HepG2 (cell line): Measurements from ENCODE around the gene SETD5. TPM values are rescaled to one million over a fixed set of nuclear protein-coding genes. Genes with fewer than 3 reads are reported as not detected.

Experiments
- ATAC-seq: fragments of 200-7000 bp; cut with Tn5 transposase; 3 replicates; pipeline ENCODE4 v1.9.1; 2020; ENCODE audit warnings: mild to moderate bottlenecking, moderate library complexity
- BruUV-seq: library from RNA; stranded (reverse); fragments of 400-500 nt; replicated peaks from 2 replicates; lab custom pipeline; 2021; lab: Mats Ljungman, UMichigan
- CTCF ChIA-PET: fragments of 300-600 bp; formaldehyde crosslinking; extraction: SDS; loops from one replicate; lab custom pipeline; 2021; ENCODE audit warnings: low total read pairs, inconsistent platforms, low intra/inter-chr PET ratio; lab: Yijun Ruan, JAX
- POLR2A ChIA-PET: fragments of 350-600 bp; sonication (Branson Sonifier 250); formaldehyde crosslinking; loops from one replicate; lab custom pipeline; 2020; ENCODE audit warnings: antibody characterized with exemption, inconsistent platforms; lab: Yijun Ruan, JAX
- DNase-seq: peaks from one replicate; pipeline ENCODE4 v3.0.0-alpha.2; 2015; ENCODE audit warnings: low spot score
- FAIRE-seq: peaks from 3 replicates; lab custom pipeline; 2011; peaks lifted over from hg19 to GRCh38; lab: Jason Lieb, UNC
- H2AFZ ChIP-seq: one replicate; pipeline ENCODE4 v1.6.1; 2011; ENCODE audit warnings: low read length, inconsistent platforms
- H3K27ac ChIP-seq: fragments of 300-600 bp; 3 replicates; pipeline ENCODE4 v1.8.0; 2011; ENCODE audit warnings: mixed run types, mild to moderate bottlenecking, mixed read lengths, low read length, inconsistent platforms; ENCODE audit not compliant: insufficient read depth; ENCODE audit errors: extremely low read length
- H3K27me3 ChIP-seq, 2 experiments: fragments of 200-600 bp in 1 of 2; 2 replicates in 1 of 2; 3 replicates in 1 of 2; pipeline versions ENCODE4 v1.6.0 to v1.8.0; 2011; ENCODE audit warnings: low read length in 2 of 2, mild to moderate bottlenecking in 2 of 2, moderate library complexity in 2 of 2, inconsistent platforms in 1 of 2; ENCODE audit not compliant: insufficient read depth in 2 of 2, control insufficient read depth in 1 of 2
- H3K36me3 ChIP-seq, 2 experiments: fragments of 200-600 bp in 1 of 2; replicated peaks in 1 of 2; 2 replicates in 1 of 2; 3 replicates in 1 of 2; pipeline versions ENCODE4 v1.5.1 to v1.8.0; 2011; ENCODE audit warnings: low read length in 2 of 2, inconsistent platforms in 1 of 2; ENCODE audit not compliant: insufficient read depth in 2 of 2, control insufficient read depth in 1 of 2
- H3K4me1 ChIP-seq: 2 replicates; pipeline ENCODE4 v1.5.1; 2012; ENCODE audit warnings: low read length, inconsistent platforms; ENCODE audit not compliant: insufficient read depth
- H3K4me2 ChIP-seq: 2 replicates; pipeline ENCODE4 v1.6.0; 2011; ENCODE audit warnings: low read depth, low read length, inconsistent platforms
- H3K4me3 ChIP-seq, 3 experiments: fragments of 200-600 bp in 1 of 3; sonication (generic), shearing (Covaris generic) in 1 of 3; replicated peaks in 1 of 3; 2 replicates each; pipeline ENCODE4 v1.5.1; 2011 to 2016; ENCODE audit warnings: low read length in 3 of 3, inconsistent platforms in 2 of 3, low read depth in 2 of 3, mild to moderate bottlenecking in 2 of 3, control low read depth in 1 of 3, mixed read lengths in 1 of 3; ENCODE audit not compliant: insufficient read depth in 1 of 3
- H3K79me2 ChIP-seq: one replicate; pipeline ENCODE4 v1.6.1; 2011; ENCODE audit warnings: low read length, inconsistent platforms; ENCODE audit not compliant: insufficient read depth
- H3K9ac ChIP-seq: 2 replicates; pipeline ENCODE4 v1.6.0; 2011; ENCODE audit warnings: mild to moderate bottlenecking, low read depth, low read length, inconsistent platforms; ENCODE audit not compliant: insufficient read depth
- H3K9me3 ChIP-seq: 2 replicates; pipeline ENCODE4 v1.5.1; 2012; ENCODE audit warnings: mild to moderate bottlenecking, low read length
- H4K20me1 ChIP-seq: 2 replicates; pipeline ENCODE4 v1.6.0; 2011; ENCODE audit warnings: inconsistent platforms, mild to moderate bottlenecking, low read length, moderate library complexity; ENCODE audit not compliant: insufficient read depth
- FOXC1 ChIP-seq: sonication (generic); formaldehyde crosslinking; IDR thresholded peaks from 2 replicates; pipeline ENCODE4 v1.8.0; 2022; ENCODE audit warnings: mild to moderate bottlenecking, missing genetic modification reagents, borderline replicate concordance
- MED13 ChIP-seq: sonication (generic); formaldehyde crosslinking; IDR thresholded peaks from 2 replicates; pipeline ENCODE4 v1.5.0; 2020; ENCODE audit warnings: missing genetic modification reagents
- POLR2AphosphoS2 ChIP-seq: IDR thresholded peaks from 2 replicates; pipeline ENCODE4 v1.6.1; 2011; ENCODE audit warnings: low read depth, low read length, improper control_type of control experiment
- POLR2AphosphoS5 ChIP-seq: IDR thresholded peaks from 2 replicates; pipeline ENCODE4 v1.6.1; 2012; ENCODE audit warnings: low read depth, low read length
- RBFOX2 ChIP-seq: fragments of 200-400 bp; formaldehyde crosslinking; IDR thresholded peaks from 2 replicates; pipeline ENCODE4 v1.6.1; 2017; ENCODE audit warnings: low read depth, mild to moderate bottlenecking, low read length
- ZNF354B ChIP-seq: sonication (generic); formaldehyde crosslinking; IDR thresholded peaks from 2 replicates; pipeline ENCODE4 v1.8.0; 2022; ENCODE audit warnings: mild to moderate bottlenecking, missing genetic modification reagents
- ZSCAN21 ChIP-seq: sonication (generic); formaldehyde crosslinking; IDR thresholded peaks from 2 replicates; pipeline ENCODE4 v1.8.0; 2022; ENCODE audit warnings: mild to moderate bottlenecking, missing genetic modification reagents, moderate library complexity, borderline replicate concordance
- WGBS: methylation state at CpG from one replicate; pipeline ENCODE4 v1.1.6; 2017; ENCODE audit warnings: low lambda C conversion rate; 5-methylcytosine and 5-hydroxymethylcytosine counted together
- in situ Hi-C: cut with HindIII; loops from 2 replicates; pipeline ENCODE4 v1.10.0; 2017; ENCODE audit warnings: low pct_unique_long_range_greater_than_20kb; ENCODE audit not compliant: extremely low pct_ligation_motif_present
- intact Hi-C: fragments of 100-400 bp; cut with micrococcal nuclease; formaldehyde crosslinking; loops from one replicate; pipeline ENCODE4 v1.10.0; 2022; ENCODE audit not compliant: unreplicated experiment
- polyA plus RNA-seq, 8 experiments: library from polyadenylated mRNA; depleted of rRNA in 3 of 8; stranded (reverse) in 7 of 8; unstranded in 1 of 8; fragments of >200 nt; fragmentation: Illumina TruSeq in 4 of 8; extraction: Trizol in 4 of 8; gene quantifications; 2 replicates each; pipeline versions ENCODE4 v1.2.1 to v1.2.3, GENCODE V29; 2011 to 2016; ENCODE audit warnings: low read depth in 4 of 8, missing spikeins in 1 of 8, mixed read lengths in 1 of 8; ENCODE audit not compliant: insufficient read depth in 1 of 8
- total RNA-seq, 5 experiments: library from RNA; depleted of rRNA; stranded (reverse); fragments of >200 nt; fragmentation: Illumina TruSeq; extraction: Trizol; gene quantifications; 2 replicates each; pipeline ENCODE4 v1.2.3, GENCODE V29; 2016; ENCODE audit warnings: low read depth in 1 of 5
- TF ChIP-seq, protein P1 (sequence below): sonication (generic); formaldehyde crosslinking; IDR thresholded peaks from 2 replicates; pipeline ENCODE4 v1.8.0; 2022; ENCODE audit warnings: mild to moderate bottlenecking, missing genetic modification reagents; ENCODE audit not compliant: insufficient replicate concordance
- TF ChIP-seq, protein P2 (sequence below): IDR thresholded peaks from 2 replicates; pipeline ENCODE4 v1.6.1; 2016; ENCODE audit warnings: low read depth

The SETD5 gene
- total and polyA plus RNA-seq, 2 of the 13 experiments (the other 11 are each of a cell fraction or from before 2014, with no cell fraction given) = 46.8 to 95.8 TPM

DNA sequence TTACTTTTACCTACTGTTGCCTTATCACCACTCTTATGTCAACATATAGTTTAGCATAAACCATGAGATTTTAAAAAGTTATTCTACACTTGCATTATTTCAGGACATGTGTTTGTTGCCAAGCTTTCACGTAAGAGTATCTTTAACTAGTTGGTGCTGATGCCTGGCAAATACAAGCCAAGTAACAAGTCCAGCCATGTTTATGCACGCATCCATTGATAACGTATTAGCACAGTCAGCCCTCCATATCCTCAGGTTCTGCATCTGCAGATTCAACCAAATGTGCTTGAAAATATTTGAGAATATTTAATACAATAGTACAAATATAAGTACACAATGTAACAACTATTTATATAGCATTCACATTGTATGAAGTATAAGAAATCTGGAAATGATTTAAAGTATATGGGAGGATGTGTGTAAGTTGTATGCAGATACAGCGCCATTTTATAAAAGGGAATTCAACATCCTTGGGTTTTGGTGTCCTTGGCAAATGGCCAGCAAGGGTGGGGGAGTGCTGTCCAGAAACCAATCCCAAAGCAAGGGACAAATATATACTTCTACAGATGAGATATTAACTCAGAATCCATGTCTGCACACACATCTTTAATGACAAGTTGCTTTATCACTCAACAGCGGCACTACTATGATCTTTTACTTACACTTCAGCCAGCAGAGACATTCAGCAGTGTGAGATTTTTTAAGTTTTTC, 8.7 kb upstream of the SETD5 start:
- H3K4me2 ChIP-seq = no peak overlapping the region
- no peak overlapping the region for H3K4me3 ChIP-seq
- H3K4me1 ChIP-seq = peaks cover 41% of the 10 kb centered on the region
- H3K27ac ChIP-seq = no peak overlapping the region
- TF ChIP-seq MED13 (CRISPR knock-in tag) (no peak), POLR2AphosphoS2 (0 out of 2 replicates have a peak, but pooled peaks have one; percentile 44), FOXC1 (CRISPR knock-in tag) (no peak), ZSCAN21 (CRISPR knock-in tag) (no peak), ZNF354B (no peak), RBFOX2 (peak; percentile 62), POLR2AphosphoS5 (no peak)
- TF ChIP-seq, protein P1, sequence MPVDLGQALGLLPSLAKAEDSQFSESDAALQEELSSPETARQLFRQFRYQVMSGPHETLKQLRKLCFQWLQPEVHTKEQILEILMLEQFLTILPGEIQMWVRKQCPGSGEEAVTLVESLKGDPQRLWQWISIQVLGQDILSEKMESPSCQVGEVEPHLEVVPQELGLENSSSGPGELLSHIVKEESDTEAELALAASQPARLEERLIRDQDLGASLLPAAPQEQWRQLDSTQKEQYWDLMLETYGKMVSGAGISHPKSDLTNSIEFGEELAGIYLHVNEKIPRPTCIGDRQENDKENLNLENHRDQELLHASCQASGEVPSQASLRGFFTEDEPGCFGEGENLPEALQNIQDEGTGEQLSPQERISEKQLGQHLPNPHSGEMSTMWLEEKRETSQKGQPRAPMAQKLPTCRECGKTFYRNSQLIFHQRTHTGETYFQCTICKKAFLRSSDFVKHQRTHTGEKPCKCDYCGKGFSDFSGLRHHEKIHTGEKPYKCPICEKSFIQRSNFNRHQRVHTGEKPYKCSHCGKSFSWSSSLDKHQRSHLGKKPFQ (CRISPR knock-in tag) = no peak
- TF ChIP-seq, protein P2, sequence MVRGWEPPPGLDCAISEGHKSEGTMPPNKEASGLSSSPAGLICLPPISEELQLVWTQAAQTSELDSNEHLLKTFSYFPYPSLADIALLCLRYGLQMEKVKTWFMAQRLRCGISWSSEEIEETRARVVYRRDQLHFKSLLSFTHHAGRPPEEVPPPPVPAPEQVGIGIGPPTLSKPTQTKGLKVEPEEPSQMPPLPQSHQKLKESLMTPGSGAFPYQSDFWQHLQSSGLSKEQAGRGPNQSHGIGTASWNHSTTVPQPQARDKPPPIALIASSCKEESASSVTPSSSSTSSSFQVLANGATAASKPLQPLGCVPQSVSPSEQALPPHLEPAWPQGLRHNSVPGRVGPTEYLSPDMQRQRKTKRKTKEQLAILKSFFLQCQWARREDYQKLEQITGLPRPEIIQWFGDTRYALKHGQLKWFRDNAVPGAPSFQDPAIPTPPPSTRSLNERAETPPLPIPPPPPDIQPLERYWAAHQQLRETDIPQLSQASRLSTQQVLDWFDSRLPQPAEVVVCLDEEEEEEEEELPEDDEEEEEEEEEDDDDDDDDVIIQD = no peak
- TF ChIP-seq, all 625 proteins: peak for 2
- Histone ChIP-seq H2AFZ (no peak overlapping the region), H3K36me3 (peaks cover 18 to 86% of the 10 kb centered on the region in 2 experiments), H4K20me1 (peaks cover 30% of the 10 kb centered on the region), H3K9ac (no peak overlapping the region), H3K9me3 (no peaks in the 10 kb centered on the region), H3K27me3 (no peaks in the 10 kb centered on the region), H3K79me2 (peaks cover 46% of the 10 kb centered on the region)
- ChIA-PET POLR2A (interaction anchor here (0.8 to 1.9 kb wide), 2 partner anchors 8 to 26 kb away, joined by 3 to 10 read pairs; partner anchors contain the start of genes SETD5 and THUMPD3), CTCF (no interaction called here)
- DNase-seq (no peak), FAIRE-seq (no peak), ATAC-seq (no peak)
- BruUV-seq = no TSS peak
- WGBS = 96% methylated on average over 5 of the region's 5 CpGs
- intact Hi-C loops (loop anchor here (5.0 kb wide), 1 partner anchor 34 kb away; no protein-coding TSS in a partner anchor), in situ Hi-C loops (no loop called here)
